ENCODE measurements around the gene MEGF9. TPM values are rescaled to one million over a fixed set of nuclear protein-coding genes. Genes with fewer than 3 reads are reported as not detected.

The MEGF9 gene
- total RNA-seq, 1 donor from 2014 or later = 20.6 TPM

DNA sequence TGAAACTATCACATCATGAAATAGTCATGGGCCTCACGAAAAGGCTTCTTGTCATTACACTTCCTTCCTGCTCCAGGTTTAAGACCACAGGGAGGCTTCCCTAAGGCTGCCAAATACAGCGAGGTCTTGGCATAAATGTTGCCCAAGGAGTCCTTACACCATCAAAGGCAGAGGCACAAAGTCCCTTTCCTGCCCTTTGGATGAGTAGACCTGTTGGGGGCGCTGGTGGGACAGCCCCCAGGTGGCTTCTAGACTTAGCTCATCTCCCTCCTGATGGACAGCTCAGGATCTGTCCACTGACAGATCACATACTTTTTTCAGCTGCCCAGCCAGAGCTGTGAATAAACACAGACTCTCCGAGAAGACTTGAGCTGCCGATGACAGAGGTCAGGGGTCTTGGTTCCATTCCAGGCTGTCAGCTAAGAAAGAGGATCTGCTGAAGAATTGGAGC is 15.5 kb upstream of the MEGF9 start:
- H3K27me3 Mint-ChIP-seq (ENCODE audit: low read depth) = no peaks in the 10 kb centered on the region
- no peaks in the 10 kb centered on the region for H3K9me3 Mint-ChIP-seq (ENCODE audit: low read depth)
- peak overlapping the region; percentile 90 for H3K27ac Mint-ChIP-seq (ENCODE audit: unreplicated experiment)
- no peaks in the 10 kb centered on the region for H3K36me3 Mint-ChIP-seq (ENCODE audit: low read depth)
- no peak overlapping the region for H3K4me3 Mint-ChIP-seq (ENCODE audit: unreplicated experiment)
- TF ChIP-seq, protein P1, sequence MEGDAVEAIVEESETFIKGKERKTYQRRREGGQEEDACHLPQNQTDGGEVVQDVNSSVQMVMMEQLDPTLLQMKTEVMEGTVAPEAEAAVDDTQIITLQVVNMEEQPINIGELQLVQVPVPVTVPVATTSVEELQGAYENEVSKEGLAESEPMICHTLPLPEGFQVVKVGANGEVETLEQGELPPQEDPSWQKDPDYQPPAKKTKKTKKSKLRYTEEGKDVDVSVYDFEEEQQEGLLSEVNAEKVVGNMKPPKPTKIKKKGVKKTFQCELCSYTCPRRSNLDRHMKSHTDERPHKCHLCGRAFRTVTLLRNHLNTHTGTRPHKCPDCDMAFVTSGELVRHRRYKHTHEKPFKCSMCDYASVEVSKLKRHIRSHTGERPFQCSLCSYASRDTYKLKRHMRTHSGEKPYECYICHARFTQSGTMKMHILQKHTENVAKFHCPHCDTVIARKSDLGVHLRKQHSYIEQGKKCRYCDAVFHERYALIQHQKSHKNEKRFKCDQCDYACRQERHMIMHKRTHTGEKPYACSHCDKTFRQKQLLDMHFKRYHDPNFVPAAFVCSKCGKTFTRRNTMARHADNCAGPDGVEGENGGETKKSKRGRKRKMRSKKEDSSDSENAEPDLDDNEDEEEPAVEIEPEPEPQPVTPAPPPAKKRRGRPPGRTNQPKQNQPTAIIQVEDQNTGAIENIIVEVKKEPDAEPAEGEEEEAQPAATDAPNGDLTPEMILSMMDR (IDR thresholded peaks at IDR 0.05) = peak; percentile 55
- H3K4me1 Mint-ChIP-seq (ENCODE audit: low read depth) = peaks cover 40% of the 10 kb centered on the region
- DNase-seq (ENCODE audit: low spot score) = no peak

DNA sequence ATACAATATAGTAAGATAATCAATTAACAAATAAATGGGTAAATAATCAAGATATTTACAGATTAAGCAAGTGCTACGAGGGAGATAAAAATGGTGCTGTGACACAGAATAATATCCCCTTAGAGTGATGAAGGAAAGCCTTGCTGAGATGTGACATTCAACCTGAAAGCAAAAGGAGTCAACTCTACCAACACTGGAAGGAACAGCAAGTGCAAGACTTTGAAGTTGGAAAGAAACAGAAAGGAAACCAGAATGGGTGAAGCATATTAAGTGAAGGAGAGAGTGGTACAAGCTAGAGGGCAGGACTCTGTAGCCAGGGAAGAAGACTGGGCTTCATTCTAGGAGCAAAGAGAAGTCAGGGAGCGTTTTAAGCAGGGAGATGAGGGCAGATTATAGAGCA is 12.2 kb upstream of the MEGF9 start:
- Mint-ChIP-seq H3K4me3 (ENCODE audit: unreplicated experiment) (no peak overlapping the region), H3K27ac (ENCODE audit: unreplicated experiment) (no peak overlapping the region), H3K27me3 (ENCODE audit: low read depth) (no peaks in the 10 kb centered on the region), H3K4me1 (ENCODE audit: low read depth) (peaks cover 27% of the 10 kb centered on the region), H3K36me3 (ENCODE audit: low read depth) (no peaks in the 10 kb centered on the region), H3K9me3 (ENCODE audit: low read depth) (no peaks in the 10 kb centered on the region)
- DNase-seq (ENCODE audit: low spot score) = no peak
- TF ChIP-seq, protein P1 (IDR thresholded peaks at IDR 0.05) = no peak

DNA sequence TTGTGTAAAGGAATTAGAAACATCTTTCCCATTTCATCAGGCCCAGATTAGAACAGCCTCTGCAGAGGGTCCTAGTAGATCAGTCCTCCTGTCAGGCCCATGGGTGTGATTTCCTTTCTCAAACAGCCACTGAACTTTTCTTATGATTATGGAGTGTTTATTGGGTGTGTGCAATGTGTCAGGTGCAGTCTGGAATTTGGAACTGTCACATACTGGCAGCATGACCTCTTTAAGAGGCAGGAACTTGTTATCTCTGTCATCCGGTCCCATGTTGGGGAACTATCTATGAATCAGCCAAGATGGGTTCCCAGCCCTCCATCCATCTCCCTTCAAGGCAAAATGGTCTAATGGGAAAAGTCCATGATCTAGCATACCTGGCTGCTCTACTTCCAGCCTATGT is 11.6 kb upstream of the MEGF9 start:
- H3K4me1 Mint-ChIP-seq (ENCODE audit: low read depth) = peaks cover 21% of the 10 kb centered on the region
- H3K4me3 Mint-ChIP-seq (ENCODE audit: unreplicated experiment) = no peak overlapping the region
- H3K36me3 Mint-ChIP-seq (ENCODE audit: low read depth) = no peaks in the 10 kb centered on the region
- no peak for DNase-seq (ENCODE audit: low spot score)
- H3K27ac Mint-ChIP-seq (ENCODE audit: unreplicated experiment) = no peak overlapping the region
- H3K9me3 Mint-ChIP-seq (ENCODE audit: low read depth) = no peaks in the 10 kb centered on the region
- H3K27me3 Mint-ChIP-seq (ENCODE audit: low read depth) = no peaks in the 10 kb centered on the region
- TF ChIP-seq, protein P1 (IDR thresholded peaks at IDR 0.05) = no peak

DNA sequence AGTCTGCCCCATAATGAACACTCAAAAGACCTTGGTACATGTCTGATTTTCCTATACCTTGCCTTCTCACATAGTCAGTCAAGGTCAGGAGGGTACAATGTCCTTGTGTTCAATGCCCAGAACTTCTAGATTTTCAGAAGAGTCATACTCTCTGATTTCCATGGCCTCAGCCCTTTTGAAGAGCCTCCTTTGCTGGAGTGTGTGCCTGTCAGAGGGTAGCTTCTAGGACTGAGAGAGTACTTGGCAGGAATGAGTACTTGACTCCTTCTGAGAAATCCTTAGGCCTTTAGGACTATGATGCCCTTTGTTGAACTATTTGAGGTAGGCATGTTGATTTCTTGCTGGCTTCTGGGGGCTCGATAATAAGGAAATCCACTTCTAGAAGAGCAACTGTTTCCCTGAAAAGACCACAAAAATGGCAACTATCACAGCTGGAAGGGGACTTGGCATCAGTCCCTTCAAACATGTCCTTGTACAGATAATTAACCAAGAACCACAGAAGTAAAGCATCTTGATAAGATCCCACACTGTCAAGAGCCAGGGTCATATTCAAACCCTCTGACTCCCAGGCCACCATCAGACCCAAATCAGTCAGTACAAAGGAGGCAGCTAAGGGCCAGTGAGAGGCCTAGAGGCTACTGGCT is 10.6 kb upstream of the MEGF9 start:
- DNase-seq (ENCODE audit: low spot score) = no peak
- H3K27ac Mint-ChIP-seq (ENCODE audit: unreplicated experiment) = no peak overlapping the region
- H3K4me3 Mint-ChIP-seq (ENCODE audit: unreplicated experiment) = no peak overlapping the region
- H3K4me1 Mint-ChIP-seq (ENCODE audit: low read depth) = peaks cover 11% of the 10 kb centered on the region
- no peaks in the 10 kb centered on the region for H3K36me3 Mint-ChIP-seq (ENCODE audit: low read depth)
- no peaks in the 10 kb centered on the region for H3K9me3 Mint-ChIP-seq (ENCODE audit: low read depth)
- TF ChIP-seq, protein P1 (IDR thresholded peaks at IDR 0.05) = no peak
- H3K27me3 Mint-ChIP-seq (ENCODE audit: low read depth) = no peaks in the 10 kb centered on the region

DNA sequence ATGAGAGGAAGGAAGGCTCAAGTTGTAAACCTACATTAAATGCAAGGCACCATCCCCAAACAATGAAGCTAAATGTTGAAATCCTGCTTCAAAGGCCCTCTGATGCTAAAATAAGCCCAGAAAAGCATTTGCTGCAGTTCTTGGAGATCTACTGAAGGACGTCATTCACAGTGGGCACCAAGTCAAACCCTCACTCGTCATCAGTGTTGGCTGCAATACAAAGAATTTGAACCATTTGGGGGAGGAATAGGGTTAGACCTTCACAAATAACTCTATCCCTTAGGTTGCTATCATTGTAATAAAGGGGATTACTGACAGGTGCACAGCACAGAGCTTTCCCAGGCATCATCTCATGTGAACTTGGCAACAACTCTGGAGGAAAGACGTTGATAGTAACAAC is 9.3 kb upstream of the MEGF9 start:
- H3K4me3 Mint-ChIP-seq (ENCODE audit: unreplicated experiment) = no peak overlapping the region
- no peak overlapping the region for H3K27ac Mint-ChIP-seq (ENCODE audit: unreplicated experiment)
- peaks cover 5% of the 10 kb centered on the region for H3K4me1 Mint-ChIP-seq (ENCODE audit: low read depth)
- no peak for DNase-seq (ENCODE audit: low spot score)
- H3K36me3 Mint-ChIP-seq (ENCODE audit: low read depth) = no peaks in the 10 kb centered on the region
- no peaks in the 10 kb centered on the region for H3K9me3 Mint-ChIP-seq (ENCODE audit: low read depth)
- no peaks in the 10 kb centered on the region for H3K27me3 Mint-ChIP-seq (ENCODE audit: low read depth)
- TF ChIP-seq, protein P1 (IDR thresholded peaks at IDR 0.05) = no peak

Data from chondrocyte (in vitro differentiated cells).